Brain microvascular endothelial cell (primary cell): Measurements from ENCODE around the gene ZBTB1.

ENCODE experiments used
- DNase-seq: peaks from one replicate; pipeline ENCODE4 v3.0.0-alpha.2; 2020
- H3K27ac ChIP-seq: fragments of 250-450 bp; sonication (Bioruptor Pico); 2 replicates; pipeline ENCODE4 v1.5.1; 2020; ENCODE audit warnings: mild to moderate bottlenecking, moderate library complexity
- H3K27me3 ChIP-seq: fragments of 250-450 bp; sonication (Bioruptor Pico); replicated peaks from 2 replicates; pipeline ENCODE4 v1.5.1; 2020; ENCODE audit warnings: mild to moderate bottlenecking
- H3K36me3 ChIP-seq: fragments of 250-450 bp; sonication (Bioruptor Pico); replicated peaks from 2 replicates; pipeline ENCODE4 v1.5.1; 2020; ENCODE audit warnings: mild to moderate bottlenecking
- H3K4me3 ChIP-seq: 2 replicates; pipeline ENCODE4 v1.5.1; 2011; ENCODE audit warnings: low read depth, mild to moderate bottlenecking, control low read depth, low read length, moderate library complexity
- in situ Hi-C: cut with HindIII; loops from 2 replicates; pipeline ENCODE4 v1.10.0; 2017; ENCODE audit warnings: low sequenced_read_pairs, low pct_ligation_motif_present
- TF ChIP-seq, protein P1 (sequence below): IDR thresholded peaks from 2 replicates; pipeline ENCODE4 v1.5.1; 2011; ENCODE audit warnings: low read depth, mild to moderate bottlenecking, moderate library complexity, low read length, control low read depth, inconsistent platforms; ENCODE audit errors: missing control alignments

Gene ZBTB1

DNA sequence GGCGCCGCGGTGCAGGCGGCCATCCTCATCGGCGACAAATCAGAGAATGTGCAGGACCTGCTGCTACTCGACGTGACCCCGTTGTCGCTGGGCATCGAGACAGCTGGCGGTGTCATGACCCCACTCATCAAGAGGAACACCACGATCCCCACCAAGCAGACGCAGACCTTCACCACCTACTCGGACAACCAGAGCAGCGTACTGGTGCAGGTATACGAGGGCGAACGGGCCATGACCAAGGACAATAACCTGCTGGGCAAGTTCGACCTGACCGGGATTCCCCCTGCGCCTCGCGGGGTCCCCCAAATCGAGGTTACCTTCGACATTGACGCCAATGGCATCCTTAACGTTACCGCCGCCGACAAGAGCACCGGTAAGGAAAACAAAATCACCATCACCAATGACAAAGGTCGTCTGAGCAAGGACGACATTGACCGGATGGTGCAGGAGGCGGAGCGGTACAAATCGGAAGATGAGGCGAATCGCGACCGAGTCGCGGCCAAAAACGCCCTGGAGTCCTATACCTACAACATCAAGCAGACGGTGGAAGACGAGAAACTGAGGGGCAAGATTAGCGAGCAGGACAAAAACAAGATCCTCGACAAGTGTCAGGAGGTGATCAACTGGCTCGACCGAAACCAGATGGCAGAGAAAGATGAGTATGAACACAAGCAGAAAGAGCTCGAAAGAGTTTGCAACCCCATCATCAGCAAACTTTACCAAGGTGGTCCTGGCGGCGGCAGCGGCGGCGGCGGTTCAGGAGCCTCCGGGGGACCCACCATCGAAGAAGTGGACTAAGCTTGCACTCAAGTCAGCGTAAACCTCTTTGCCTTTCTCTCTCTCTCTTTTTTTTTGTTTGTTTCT is 37.6 kb downstream of the ZBTB1 start:
- DNase-seq, result no peak
- in situ Hi-C loops, result no loop called here
- no peak overlapping the region for H3K27ac ChIP-seq

DNA sequence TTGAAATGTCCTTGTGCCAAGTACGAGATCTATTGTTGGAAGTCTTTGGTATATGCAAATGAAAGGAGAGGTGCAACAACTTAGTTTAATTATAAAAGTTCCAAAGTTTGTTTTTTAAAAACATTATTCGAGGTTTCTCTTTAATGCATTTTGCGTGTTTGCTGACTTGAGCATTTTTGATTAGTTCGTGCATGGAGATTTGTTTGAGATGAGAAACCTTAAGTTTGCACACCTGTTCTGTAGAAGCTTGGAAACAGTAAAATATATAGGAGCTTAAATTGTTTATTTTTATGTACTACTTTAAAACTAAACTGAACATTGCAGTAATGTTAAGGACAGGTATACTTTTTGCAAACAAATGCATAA is 38.2 kb downstream of the ZBTB1 start:
- Histone ChIP-seq H3K27ac (no peak overlapping the region), H3K27me3 (peaks cover 4% of the 10 kb centered on the region), H3K4me3 (peak overlapping the region; percentile 12), H3K36me3 (no peaks in the 10 kb centered on the region)
- in situ Hi-C loops, result no loop called here
- DNase-seq, result no peak
- TF ChIP-seq, protein P1, sequence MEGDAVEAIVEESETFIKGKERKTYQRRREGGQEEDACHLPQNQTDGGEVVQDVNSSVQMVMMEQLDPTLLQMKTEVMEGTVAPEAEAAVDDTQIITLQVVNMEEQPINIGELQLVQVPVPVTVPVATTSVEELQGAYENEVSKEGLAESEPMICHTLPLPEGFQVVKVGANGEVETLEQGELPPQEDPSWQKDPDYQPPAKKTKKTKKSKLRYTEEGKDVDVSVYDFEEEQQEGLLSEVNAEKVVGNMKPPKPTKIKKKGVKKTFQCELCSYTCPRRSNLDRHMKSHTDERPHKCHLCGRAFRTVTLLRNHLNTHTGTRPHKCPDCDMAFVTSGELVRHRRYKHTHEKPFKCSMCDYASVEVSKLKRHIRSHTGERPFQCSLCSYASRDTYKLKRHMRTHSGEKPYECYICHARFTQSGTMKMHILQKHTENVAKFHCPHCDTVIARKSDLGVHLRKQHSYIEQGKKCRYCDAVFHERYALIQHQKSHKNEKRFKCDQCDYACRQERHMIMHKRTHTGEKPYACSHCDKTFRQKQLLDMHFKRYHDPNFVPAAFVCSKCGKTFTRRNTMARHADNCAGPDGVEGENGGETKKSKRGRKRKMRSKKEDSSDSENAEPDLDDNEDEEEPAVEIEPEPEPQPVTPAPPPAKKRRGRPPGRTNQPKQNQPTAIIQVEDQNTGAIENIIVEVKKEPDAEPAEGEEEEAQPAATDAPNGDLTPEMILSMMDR, result no peak

More for the DNA sequence above, 37.6 kb downstream of the ZBTB1 start:
- Histone ChIP-seq H3K4me3 (peak overlapping the region; percentile 12), H3K27me3 (peaks cover 4% of the 10 kb centered on the region), H3K36me3 (no peaks in the 10 kb centered on the region)
- TF ChIP-seq, protein P1, result no peak

GRCh38 chr14:64544607-64545312 is 40.2 kb downstream of the ZBTB1 start:
- Histone ChIP-seq H3K4me3 (no peak overlapping the region), H3K27me3 (peaks cover 4% of the 10 kb centered on the region), H3K27ac (no peak overlapping the region), H3K36me3 (no peaks in the 10 kb centered on the region)
- DNase-seq, result no peak
- in situ Hi-C loops, result no loop called here
- TF ChIP-seq, protein P1, result no peak

- no peaks in the 10 kb centered on the region for H3K27me3 ChIP-seq
- in situ Hi-C loops, result no loop called here
- TF ChIP-seq, protein P1, result no peak
- H3K36me3 ChIP-seq, result no peaks in the 10 kb centered on the region
- DNase-seq, result no peak
- H3K4me3 ChIP-seq, result no peak overlapping the region
- H3K27ac ChIP-seq, result no peak overlapping the region
Measured at GRCh38 chr14:64549016-64549415, 44.4 kb downstream of the ZBTB1 start.

- H3K27me3 ChIP-seq, result no peaks in the 10 kb centered on the region
- no peak for DNase-seq
- H3K27ac ChIP-seq, result no peak within 1 kb of the TSS
- TF ChIP-seq, protein P1, result no peak
- H3K36me3 ChIP-seq, result no peaks in the 10 kb centered on the region
- peak within 1 kb of the TSS; percentile 42 for H3K4me3 ChIP-seq
- in situ Hi-C loops, result no loop called here
Measured at GRCh38 chr14:64549791-64550620, 45.4 kb downstream of the ZBTB1 start, which contains the start of gene PPP1R36. TSS of gene PPP1R36 (plus strand) at chr14:64549961. CDS start at chr14:64549998, 37 bp downstream.
